ENCODE results near the gene STK39. TPM values are rescaled to one million over a fixed set of nuclear protein-coding genes. Genes with fewer than 3 reads are reported as not detected.

STK39 gene
- total RNA-seq, 4 donors from 2014 or later = 8.9 to 28.3 (median 14.5) TPM

- TF ChIP-seq CTCF (IDR thresholded peaks at IDR 0.05) = no peak
- TF ChIP-seq POLR2A (IDR thresholded peaks at IDR 0.05) = no peak
- DNase-seq (ENCODE audit: low spot score in 2 of 2) = no peak
- no peak overlapping the region for H3K4me3 ChIP-seq (ENCODE audit: low read depth, poor library complexity, severe bottlenecking)
- intact Hi-C loops (cut with DNase I; ENCODE audit: low total_unique reads) = no loop called here
- WGBS, 2 donors = 84 to 91% methylated on average over 3 of the region's 3 CpGs
Measured at GRCh38 chr2:168157070-168157469, 90.3 kb downstream of the STK39 start.

- no peak for DNase-seq (ENCODE audit: low spot score in 2 of 2)
- WGBS, 2 donors = 26 to 33% methylated on average over 5 of the region's 5 CpGs
- intact Hi-C loops (cut with DNase I; ENCODE audit: low total_unique reads) = no loop called here
Measured at GRCh38 chr2:168156661-168157060, 90.7 kb downstream of the STK39 start.

GRCh38 chr2:168155680-168156079 lies 91.7 kb downstream of the STK39 start:
- WGBS, 2 donors = 67 to 82% methylated on average over 2 of the region's 2 CpGs
- H3K4me3 ChIP-seq (ENCODE audit: low read depth, poor library complexity, severe bottlenecking) = no peak overlapping the region
- no peak for TF ChIP-seq CTCF (IDR thresholded peaks at IDR 0.05)
- TF ChIP-seq POLR2A (IDR thresholded peaks at IDR 0.05) = no peak
- DNase-seq (ENCODE audit: low spot score in 2 of 2) = no peak
- intact Hi-C loops (cut with DNase I; ENCODE audit: low total_unique reads) = no loop called here

More at GRCh38 chr2:168156661-168157060, 90.7 kb downstream of the STK39 start:
- TF ChIP-seq POLR2A (IDR thresholded peaks at IDR 0.05) (no peak), CTCF (IDR thresholded peaks at IDR 0.05) (no peak)
- H3K4me3 ChIP-seq (ENCODE audit: low read depth, poor library complexity, severe bottlenecking) = no peak overlapping the region

- H3K4me3 ChIP-seq (ENCODE audit: low read depth, poor library complexity, severe bottlenecking) = no peak overlapping the region
- DNase-seq (ENCODE audit: low spot score in 2 of 2) = no peak
- intact Hi-C loops (cut with DNase I; ENCODE audit: low total_unique reads) = no loop called here
- WGBS, 2 donors = 61 to 76% methylated on average over 3 of the region's 3 CpGs
- TF ChIP-seq CTCF (IDR thresholded peaks at IDR 0.05) (no peak), POLR2A (IDR thresholded peaks at IDR 0.05) (no peak)
Measured at GRCh38 chr2:168155046-168155445, 92.3 kb downstream of the STK39 start.

- 90 to 93% methylated on average over 2 of the region's 2 CpGs for WGBS, 2 donors
- H3K4me3 ChIP-seq (ENCODE audit: low read depth, poor library complexity, severe bottlenecking) = no peak overlapping the region
- TF ChIP-seq CTCF (IDR thresholded peaks at IDR 0.05) (no peak), POLR2A (IDR thresholded peaks at IDR 0.05) (no peak)
- intact Hi-C loops (cut with DNase I; ENCODE audit: low total_unique reads) = no loop called here
- DNase-seq (ENCODE audit: low spot score in 2 of 2) = no peak
Measured at GRCh38 chr2:168152902-168153530, 94.4 kb downstream of the STK39 start.

GRCh38 chr2:168149986-168150385 lies 97.4 kb downstream of the STK39 start:
- DNase-seq (ENCODE audit: low spot score in 2 of 2) = no peak
- no peak overlapping the region for H3K4me3 ChIP-seq (ENCODE audit: low read depth, poor library complexity, severe bottlenecking)
- TF ChIP-seq POLR2A (IDR thresholded peaks at IDR 0.05) (no peak), CTCF (IDR thresholded peaks at IDR 0.05) (no peak)
- intact Hi-C loops (cut with DNase I; ENCODE audit: low total_unique reads) = no loop called here
- 74 to 83% methylated on average over 6 of the region's 6 CpGs for WGBS, 2 donors

Measured in lower leg skin (tissue), 4 donors.